DMS 273 (cell line): ENCODE results near the gene MATR3.
"Not testable (repeated sequence)": the region's sequence is repeated elsewhere in the genome, so short reads cannot be mapped to it uniquely, and the experiment has no call there.

Experiments
- DNase-seq: peaks from one replicate; lab custom pipeline; 2025; ENCODE audit not compliant: unreplicated experiment; lab: John Stamatoyannopoulos, UW

The MATR3 gene

GRCh38 chr5:139296862-139297326, 3.4 kb downstream of the MATR3 start:
- DNase-seq, result no peak

- DNase-seq, result no peak
Observed at GRCh38 chr5:139297439-139298133, 4.0 kb downstream of the MATR3 start.

DNA sequence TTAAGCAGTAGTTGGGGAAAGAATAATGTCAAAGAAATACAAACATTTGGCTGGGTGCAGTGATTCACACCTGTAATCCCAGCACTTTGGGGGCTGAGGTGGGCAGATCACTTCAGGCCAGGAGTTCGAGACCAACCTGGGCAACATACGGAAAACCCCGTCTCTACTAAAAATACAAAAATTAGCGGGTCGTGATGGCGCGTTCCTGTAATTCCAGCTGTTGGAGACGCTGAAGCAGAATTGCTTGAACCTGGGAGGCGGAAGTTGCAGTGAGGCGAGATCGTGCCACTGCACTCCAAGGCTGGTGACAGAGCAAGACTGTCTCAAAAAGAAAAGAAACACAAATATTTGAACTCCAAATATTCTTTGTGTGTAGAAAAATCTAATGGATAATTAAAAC, 4.7 kb downstream of the MATR3 start:
- DNase-seq, result no peak

DNA sequence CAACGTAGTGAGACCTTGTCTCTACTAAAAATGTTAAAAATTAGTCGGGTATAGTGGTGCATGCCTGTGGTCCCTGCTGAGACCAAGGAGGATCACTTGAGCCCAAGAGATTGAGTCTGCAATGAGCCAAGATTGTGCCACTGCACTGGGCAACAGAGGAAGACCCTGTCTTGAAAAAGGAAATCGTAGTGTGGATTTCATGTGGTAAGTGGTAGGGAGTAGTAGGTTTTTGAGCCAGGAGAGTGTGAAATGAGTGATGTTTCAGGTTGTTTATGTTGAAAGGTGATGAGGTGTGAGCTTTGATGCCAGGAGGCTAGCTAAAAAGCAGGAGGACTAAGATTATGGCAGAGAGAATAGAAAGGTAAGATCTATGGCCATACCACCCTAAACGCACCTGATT, 5.9 kb downstream of the MATR3 start:
- DNase-seq, result no peak

DNA sequence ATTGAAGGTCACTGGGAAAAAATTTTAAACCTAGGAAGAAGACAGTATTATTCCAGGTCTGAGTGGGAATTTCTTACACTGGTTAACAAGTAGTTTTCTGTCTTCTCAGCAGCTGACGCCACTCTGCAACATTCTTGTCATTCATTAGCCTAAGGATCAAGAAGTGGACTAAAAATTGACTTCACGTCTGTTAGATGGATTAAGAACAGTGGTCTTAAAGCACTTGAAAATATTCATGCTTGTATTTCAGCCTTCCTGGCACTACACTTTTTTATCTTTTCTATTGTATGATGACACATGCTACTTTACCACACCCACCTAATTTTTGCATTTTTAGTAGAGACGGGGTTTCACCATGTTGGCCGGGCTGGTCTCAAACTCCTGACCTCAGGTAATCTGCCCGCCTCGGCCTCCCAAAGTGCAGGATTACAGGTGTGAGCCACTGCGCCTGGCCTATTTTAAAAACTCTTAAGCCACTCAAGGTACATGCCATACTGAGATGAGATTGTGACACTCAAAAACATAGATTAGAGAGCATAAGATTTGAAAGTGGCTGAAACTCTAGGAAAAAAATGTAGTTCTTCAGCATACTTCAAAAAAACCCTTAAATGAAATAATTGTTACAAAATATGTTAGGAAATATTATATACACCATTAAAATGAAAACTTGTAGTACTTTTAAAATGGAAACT, 8.4 kb downstream of the MATR3 start:
- DNase-seq, result no peak

GRCh38 chr5:139304391-139305324, 11.1 kb downstream of the MATR3 start:
- DNase-seq, result no peak

DNA sequence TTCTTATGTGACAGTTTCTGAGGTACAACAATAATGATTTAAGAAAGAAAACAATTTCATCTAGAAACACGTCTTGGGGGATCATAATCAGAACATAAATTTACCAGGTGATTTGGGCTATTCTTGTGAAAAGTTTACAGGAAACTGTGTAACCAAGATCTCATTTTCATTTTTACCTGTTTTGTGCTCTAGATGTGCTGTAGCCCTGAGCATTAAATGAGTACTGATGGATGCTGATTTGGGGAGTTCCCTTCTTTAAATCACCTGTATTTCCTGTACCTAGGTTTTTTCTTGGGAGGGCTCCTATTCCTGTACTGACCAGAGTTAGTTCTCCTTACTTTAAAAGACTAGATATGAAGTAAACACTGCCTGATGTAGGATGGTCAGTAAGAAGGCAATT, 12.7 kb downstream of the MATR3 start:
- DNase-seq, result no peak

GRCh38 chr5:139306628-139307379, 13.3 kb downstream of the MATR3 start:
- no peak for DNase-seq

DNA sequence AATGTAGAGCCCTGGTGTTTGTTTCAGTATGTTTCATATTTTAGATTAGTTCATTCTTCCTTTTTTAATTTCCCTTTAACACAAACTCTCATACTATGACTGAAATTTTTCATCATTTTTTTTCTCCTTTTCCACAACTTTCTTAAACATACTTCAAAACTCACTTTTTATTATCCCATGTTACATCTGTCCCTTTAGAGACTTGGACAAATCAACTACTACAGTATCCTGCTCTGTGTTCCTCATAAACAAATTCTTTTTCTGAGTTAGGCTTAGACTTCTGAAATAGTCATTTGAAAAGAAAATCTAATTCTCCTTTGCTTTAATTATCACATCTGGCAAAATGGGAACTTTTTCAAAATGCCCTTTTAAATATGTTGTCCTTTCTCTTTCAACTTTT, 15.3 kb downstream of the MATR3 start:
- DNase-seq, result no peak

GRCh38 chr5:139310715-139311186, 17.2 kb downstream of the MATR3 start:
- DNase-seq, result not testable (repeated sequence)

DNA sequence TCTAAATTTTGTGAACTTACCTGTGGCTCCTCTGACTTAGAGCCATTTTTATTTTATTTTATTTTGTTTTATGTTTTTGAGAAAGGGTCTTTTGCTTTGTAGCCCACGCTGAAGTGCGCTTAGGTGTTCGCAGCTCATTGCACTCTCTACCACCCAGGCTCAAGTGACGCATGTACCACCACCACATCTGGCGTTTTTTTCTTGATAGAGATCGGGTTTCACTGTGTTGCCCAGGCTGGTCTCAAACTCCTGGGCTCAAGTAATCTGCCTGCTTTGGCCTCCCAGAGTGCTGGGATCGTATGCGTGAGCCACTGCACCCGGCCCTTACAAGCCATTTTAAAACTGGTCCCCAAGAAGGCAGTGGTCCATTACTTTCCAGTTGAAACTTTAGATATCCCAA, 18.5 kb downstream of the MATR3 start:
- peak; percentile 93 for DNase-seq

DNA sequence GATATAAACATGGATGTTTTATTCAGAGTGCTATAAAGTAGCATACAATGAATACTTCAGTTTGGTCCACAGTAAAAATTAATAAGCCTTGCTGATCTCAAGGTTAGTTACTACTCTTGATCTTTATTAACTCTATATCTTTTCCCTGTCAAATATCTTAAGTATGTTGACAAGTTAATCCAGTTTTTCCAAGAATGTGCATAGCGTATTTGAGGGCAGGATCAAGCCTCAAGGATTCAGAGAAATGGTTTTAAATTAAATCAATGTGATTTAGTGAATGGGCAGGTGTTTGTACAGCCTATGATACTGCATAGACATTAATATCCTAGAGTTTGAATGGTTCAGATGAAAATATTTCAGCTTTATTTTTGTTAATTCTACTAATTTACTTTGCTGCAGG, 20.7 kb downstream of the MATR3 start:
- DNase-seq, result no peak

GRCh38 chr5:139315056-139315615, 21.6 kb downstream of the MATR3 start:
- no peak for DNase-seq

DNA sequence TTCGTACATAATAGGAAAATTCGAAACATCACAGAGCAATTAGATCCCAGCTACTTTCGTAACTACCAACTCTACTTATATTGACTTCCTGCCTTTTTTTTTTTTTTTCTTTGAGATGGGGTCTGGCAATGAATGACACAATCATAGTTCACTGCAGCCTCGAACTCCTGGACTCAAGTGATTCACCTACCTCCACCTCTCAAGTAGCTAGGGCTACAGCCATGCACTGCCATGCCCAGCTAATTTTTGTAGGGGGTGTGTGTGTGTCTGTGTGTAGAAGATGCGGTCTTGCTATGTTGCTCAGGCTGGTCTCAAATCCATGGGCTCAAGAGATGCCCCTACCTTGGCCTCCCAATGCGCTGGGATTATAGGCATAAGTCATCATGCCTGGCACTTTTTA, 42.3 kb downstream of the MATR3 start:
- peak; percentile 53 for DNase-seq

GRCh38 chr5:139340051-139340450, 46.5 kb downstream of the MATR3 start:
- no peak for DNase-seq

- DNase-seq, result no peak
Observed at GRCh38 chr5:139341187-139341688, 47.7 kb downstream of the MATR3 start.

GRCh38 chr5:139341689-139342422, 48.3 kb downstream of the MATR3 start, which contains the start of gene PAIP2:
TSS of gene PAIP2 (plus strand) at chr5:139341854. CDS start at chr5:139363785, 21,931 bp downstream.
- peak; percentile 99 for DNase-seq

GRCh38 chr5:139342423-139342723, 48.8 kb downstream of the MATR3 start:
- no peak for DNase-seq

DNA sequence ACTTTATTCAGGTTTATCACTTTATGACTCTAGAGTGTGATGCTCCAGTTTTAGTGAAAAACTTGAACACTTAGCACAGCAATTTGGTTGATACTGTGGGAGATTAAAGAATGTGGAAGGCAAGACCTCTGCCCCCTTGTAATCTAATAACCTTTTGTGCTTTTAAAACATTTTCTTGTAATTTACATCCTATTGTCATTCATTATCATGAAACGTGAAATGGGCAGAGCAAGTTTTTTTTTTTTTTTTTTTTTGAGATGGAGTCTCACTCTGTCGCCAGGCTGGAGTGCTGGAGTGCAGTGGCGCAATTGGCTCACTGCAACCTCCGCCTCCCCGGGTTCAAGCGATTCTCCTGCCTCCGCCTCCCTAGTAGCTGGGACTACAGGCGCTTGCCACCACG, 49.9 kb downstream of the MATR3 start:
- DNase-seq, result no peak

DNA sequence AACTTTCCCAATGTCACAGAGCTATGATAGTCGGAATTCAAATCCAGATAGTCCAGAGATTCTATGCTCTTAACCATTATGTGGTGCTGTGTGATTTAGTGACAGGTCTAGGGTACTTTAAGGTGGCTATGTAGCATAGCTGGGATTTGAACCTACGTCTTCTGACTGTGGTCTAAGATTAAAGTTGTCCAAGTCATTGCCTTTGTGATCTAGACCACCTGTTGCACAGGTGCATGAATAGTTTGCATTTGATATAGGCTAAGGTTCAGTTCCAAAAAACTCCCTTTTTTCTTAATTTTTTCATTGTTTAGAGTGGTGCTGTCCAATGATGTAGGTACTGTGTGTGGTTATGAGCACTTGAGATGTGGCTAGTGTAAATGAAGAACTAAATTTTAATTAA, 50.6 kb downstream of the MATR3 start:
- no peak for DNase-seq
